Choroid plexus epithelial cell (primary cell): ENCODE measurements around the gene CYTH1.

Experiments
- DNase-seq: peaks from one replicate; pipeline ENCODE4 v3.0.0-alpha.2; 2010; ENCODE audit warnings: low read depth
- H3K4me3 ChIP-seq: 2 replicates; pipeline ENCODE4 v1.5.1; 2011; ENCODE audit warnings: low read depth, mild to moderate bottlenecking, control low read depth, low read length, moderate library complexity
- TF ChIP-seq, protein P1 (sequence below): conservative IDR thresholded peaks from 2 replicates; pipeline ENCODE4 v1.5.1; 2011; ENCODE audit warnings: low read depth, mild to moderate bottlenecking, control low read depth, inconsistent platforms, low read length, moderate library complexity

The CYTH1 gene

DNA sequence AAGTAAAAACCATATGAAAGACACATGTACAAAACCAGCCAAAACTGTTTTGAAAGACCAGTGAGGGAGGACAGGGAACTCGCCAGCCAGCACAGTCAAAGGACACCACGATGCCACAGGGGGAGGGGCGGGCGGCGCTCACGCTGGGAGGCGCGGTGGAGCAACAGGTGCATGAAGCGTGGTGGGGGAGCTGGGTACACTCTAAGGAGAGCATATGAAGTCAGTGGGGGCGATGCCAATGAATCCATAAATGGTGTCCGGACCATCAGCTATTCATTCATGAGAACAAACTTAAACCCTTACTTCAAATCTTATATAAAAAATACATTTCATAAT is 103.9 kb downstream of the CYTH1 start:
- DNase-seq: no peak
- TF ChIP-seq, protein P1, sequence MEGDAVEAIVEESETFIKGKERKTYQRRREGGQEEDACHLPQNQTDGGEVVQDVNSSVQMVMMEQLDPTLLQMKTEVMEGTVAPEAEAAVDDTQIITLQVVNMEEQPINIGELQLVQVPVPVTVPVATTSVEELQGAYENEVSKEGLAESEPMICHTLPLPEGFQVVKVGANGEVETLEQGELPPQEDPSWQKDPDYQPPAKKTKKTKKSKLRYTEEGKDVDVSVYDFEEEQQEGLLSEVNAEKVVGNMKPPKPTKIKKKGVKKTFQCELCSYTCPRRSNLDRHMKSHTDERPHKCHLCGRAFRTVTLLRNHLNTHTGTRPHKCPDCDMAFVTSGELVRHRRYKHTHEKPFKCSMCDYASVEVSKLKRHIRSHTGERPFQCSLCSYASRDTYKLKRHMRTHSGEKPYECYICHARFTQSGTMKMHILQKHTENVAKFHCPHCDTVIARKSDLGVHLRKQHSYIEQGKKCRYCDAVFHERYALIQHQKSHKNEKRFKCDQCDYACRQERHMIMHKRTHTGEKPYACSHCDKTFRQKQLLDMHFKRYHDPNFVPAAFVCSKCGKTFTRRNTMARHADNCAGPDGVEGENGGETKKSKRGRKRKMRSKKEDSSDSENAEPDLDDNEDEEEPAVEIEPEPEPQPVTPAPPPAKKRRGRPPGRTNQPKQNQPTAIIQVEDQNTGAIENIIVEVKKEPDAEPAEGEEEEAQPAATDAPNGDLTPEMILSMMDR: no peak
- H3K4me3 ChIP-seq: no peak overlapping the region

DNA sequence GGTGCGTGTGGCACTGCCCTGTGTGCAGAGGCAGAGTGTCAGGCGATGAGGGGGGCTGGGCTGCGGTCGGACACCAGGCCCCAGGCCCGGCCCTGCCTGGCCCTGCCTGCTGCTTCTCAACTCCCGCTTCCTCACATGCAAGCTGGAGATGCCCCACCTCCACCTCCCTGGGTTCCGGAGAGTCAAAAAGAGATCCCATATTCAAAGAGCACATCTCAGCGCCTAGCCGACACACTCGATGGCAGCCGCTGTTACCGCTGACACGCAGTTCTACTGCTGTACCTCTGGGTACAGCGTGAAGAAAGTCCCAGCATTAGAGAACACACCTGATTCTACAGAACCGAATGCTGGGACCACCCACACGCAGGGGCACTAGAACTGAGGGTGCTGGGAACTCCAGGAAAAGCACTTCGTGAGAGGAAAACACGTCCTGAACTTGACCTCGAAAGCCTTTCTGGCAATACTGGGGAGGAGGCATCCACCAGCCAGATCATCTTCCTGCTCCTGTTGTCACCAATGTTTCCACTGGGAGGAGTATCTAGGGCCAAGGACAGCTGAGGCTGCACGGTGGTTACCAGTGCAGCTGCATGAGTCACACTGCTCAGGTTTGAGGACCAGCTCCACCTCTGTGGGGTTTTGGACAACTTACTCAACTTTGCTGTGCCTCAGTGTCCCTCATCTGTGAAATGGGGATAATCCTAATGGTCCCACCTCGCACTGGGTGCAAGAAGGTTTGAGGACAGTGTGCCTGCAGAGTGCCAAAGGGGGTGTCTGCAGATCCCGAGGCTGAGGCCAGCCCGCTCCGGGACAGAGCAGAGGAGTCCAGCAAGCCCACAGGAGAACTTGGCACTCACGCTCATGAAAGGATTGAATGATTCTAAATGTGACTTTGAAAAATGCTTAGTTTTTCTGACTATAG is 104.5 kb downstream of the CYTH1 start:
- H3K4me3 ChIP-seq: no peak overlapping the region
- no peak for DNase-seq
- TF ChIP-seq, protein P1: no peak

DNA sequence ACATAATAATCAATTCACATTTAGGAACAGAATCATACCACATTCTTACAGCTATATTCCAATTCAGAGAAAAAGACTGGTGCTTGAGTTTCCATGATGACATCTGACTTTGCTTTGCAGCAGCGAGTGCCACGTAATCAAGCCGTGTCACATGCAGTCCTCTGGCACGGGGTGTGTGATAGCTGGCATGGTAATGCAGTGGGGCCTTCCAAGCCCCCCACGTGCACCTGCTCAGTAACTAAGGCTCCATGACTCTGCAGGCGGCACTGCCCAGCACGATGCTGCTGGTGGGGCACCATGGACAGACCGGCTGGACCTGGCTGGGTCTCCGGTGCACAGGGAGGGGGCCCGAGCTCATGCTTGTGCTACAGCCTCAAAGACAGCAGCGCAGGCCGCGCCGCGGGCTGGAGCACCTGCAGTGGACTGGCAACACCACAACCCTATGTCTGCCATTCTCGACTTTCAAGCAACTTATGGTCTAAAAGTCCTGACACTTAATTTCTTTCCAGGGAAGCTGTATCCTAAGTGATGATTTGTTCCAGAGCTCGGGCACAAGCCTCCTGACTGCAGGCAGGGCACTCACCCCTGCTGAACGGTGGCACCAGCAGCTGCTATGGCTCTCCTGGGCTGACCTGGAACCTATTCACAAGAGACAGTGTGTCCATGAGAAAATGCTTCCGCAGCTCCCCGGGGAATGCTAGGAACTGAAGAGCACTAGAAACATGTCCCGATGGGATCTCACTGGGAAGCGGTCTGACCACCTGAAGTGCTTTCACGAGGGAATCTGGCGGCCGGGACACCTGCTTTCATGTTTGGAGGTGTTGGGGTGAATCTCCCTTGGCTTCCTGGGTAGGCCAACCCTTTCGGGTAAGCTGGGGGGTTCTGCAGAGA is 105.4 kb downstream of the CYTH1 start:
- TF ChIP-seq, protein P1: no peak
- DNase-seq: no peak
- no peak overlapping the region for H3K4me3 ChIP-seq

DNA sequence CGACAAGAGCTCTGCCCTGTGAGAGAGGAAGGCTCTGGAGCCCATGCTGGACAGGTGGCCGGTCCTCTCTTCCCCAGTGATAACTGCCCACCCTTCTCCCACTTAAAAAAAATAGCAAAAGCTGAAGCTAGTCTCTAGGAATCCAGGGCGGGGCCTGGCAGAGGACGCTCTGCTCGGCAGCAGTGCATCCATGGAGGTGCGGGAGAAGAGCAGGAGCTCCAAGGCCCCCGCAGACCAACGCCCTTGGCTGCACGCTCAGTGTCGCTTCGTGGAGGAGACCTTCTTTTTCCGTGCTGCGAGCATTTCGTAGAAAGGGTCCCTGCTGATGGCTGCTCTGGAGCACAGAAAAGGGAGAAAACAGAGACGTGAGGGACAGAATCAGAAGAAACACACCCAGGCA is 106.2 kb downstream of the CYTH1 start:
- no peak for DNase-seq
- TF ChIP-seq, protein P1: no peak
- H3K4me3 ChIP-seq: no peak overlapping the region

DNA sequence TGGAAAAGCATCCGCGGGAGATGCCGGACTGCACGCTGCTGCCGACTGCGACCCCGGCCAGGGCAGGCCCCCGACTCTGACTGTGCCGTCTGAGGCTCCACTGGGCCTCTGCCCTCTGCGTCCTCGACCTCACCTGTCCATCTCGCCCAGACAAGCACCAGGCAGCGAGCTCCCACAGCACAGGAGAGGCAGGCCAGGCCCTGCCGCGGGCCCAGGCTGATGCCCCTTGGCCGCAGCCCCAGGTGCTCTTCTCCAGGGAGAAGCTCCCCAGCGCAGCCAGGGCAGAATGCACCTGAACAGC is 106.8 kb downstream of the CYTH1 start:
- TF ChIP-seq, protein P1: no peak
- H3K4me3 ChIP-seq: no peak overlapping the region
- no peak for DNase-seq

DNA sequence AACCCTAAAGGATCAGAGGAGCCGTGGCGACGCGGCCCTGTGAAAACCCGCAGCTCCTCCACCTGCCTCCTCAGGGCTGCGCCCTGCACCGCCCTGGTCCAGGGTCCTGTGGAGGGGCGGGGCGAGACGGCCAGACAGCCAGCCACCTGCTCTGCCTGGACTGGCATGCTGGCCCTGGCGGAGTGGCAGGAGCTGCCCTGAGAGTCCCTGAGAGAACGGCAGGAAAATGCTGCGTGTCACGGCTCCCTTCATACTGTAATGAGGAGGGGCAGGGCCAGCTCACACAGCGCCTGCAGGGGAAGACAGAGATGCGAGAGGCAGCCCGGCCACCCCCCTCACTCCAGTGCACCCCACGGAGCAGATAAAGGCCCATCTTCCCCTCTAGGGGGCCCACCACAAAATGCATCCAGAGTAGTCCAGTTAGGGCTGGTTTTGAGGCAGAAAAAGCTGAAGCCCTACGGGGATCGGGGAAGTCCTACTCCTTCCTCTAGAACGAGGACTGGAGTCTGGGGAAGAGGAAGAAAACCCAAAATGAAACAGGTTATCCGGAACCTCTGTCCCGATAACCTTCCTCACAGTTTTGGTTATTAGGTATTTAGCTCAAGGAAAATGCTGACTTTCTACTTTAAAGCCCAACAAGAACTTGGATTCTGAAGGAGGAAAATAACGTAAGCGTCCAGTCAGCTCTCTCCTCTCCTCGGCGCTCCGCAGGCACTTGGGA is 107.3 kb downstream of the CYTH1 start:
- H3K4me3 ChIP-seq: no peak overlapping the region
- TF ChIP-seq, protein P1: no peak
- DNase-seq: no peak
